Measurements from ENCODE around the gene ATXN10. TPM values are rescaled to one million over a fixed set of nuclear protein-coding genes. Genes with fewer than 3 reads are reported as not detected.
A peak's percentile ranks its signal among the peaks of the same experiment; 100 is the strongest.

ATXN10 gene
- total RNA-seq, 4 donors from 2014 or later, result 110 to 145 (median 134) TPM

DNA sequence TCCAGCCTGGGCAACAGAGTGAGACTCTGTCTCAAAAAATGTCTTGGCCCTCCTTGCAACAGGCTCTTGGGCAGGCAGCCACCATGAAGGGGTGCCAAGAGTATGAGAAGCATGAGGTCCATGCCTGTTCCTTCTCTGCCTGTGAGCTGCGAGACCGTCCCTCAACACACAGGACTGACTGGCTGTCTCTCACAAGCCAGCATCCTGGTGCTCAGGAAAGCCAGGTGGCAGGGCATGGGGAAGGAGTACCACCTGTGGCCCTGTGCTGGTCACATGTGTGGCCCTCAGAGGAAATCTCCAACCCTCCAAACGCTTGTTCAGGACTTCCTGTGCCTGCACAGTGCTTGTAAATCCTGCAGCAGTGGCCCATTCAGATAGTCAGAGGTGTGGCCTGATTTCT lies 83.2 kb downstream of the ATXN10 start:
- intact Hi-C loops (cut with DNase I), result no loop called here
- H3K36me3 ChIP-seq, result peaks cover 0 to 4% of the 10 kb centered on the region in 2 donors
- no peak overlapping the region for H3K4me3 ChIP-seq (replicated peaks in 1 of 3)
- DNase-seq, result no peak
- no peak overlapping the region for H3K27ac ChIP-seq
- no peaks in the 10 kb centered on the region for H3K4me1 ChIP-seq
- H3K9me3 ChIP-seq, result no peaks in the 10 kb centered on the region
- H3K27me3 ChIP-seq, result no peaks in the 10 kb centered on the region
- TF ChIP-seq, protein P1, sequence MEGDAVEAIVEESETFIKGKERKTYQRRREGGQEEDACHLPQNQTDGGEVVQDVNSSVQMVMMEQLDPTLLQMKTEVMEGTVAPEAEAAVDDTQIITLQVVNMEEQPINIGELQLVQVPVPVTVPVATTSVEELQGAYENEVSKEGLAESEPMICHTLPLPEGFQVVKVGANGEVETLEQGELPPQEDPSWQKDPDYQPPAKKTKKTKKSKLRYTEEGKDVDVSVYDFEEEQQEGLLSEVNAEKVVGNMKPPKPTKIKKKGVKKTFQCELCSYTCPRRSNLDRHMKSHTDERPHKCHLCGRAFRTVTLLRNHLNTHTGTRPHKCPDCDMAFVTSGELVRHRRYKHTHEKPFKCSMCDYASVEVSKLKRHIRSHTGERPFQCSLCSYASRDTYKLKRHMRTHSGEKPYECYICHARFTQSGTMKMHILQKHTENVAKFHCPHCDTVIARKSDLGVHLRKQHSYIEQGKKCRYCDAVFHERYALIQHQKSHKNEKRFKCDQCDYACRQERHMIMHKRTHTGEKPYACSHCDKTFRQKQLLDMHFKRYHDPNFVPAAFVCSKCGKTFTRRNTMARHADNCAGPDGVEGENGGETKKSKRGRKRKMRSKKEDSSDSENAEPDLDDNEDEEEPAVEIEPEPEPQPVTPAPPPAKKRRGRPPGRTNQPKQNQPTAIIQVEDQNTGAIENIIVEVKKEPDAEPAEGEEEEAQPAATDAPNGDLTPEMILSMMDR (IDR thresholded peaks at IDR 0.05), result no peak
- no peak for TF ChIP-seq POLR2A (IDR thresholded peaks at IDR 0.05)
- WGBS, 2 donors, result 53 to 93% methylated on average over 1 to 3 of the region's 3 CpGs

DNA sequence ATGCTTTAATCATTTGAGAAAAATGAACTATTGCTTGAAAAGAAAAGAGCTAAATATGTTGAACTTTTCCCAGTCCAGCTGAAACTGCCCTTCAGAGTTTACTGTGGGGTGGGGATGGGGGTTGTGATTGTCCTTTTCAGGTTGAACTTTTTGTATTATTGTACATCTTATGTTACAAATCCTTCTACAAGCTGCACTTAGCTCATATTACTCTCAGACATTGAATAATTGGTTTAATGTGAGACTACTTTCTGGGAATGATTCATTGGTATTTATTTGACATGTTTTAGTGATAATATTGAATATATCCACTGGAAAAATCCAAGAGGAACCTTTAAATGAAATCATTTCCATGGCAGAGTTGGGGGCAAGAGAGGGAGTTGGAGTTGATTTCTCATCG lies 84.9 kb downstream of the ATXN10 start:
- no peak overlapping the region for H3K4me3 ChIP-seq (replicated peaks in 1 of 3)
- WGBS, 2 donors, result 33 to 48% methylated on average over 1 of the region's 1 CpG
- H3K4me1 ChIP-seq, result no peaks in the 10 kb centered on the region
- intact Hi-C loops (cut with DNase I), result no loop called here
- H3K36me3 ChIP-seq, result peaks cover 0 to 4% of the 10 kb centered on the region in 2 donors
- no peaks in the 10 kb centered on the region for H3K9me3 ChIP-seq
- TF ChIP-seq POLR2A (IDR thresholded peaks at IDR 0.05), result no peak
- TF ChIP-seq, protein P1 (IDR thresholded peaks at IDR 0.05), result no peak
- H3K27ac ChIP-seq, result no peak overlapping the region
- H3K27me3 ChIP-seq, result no peaks in the 10 kb centered on the region
- DNase-seq, result no peak

DNA sequence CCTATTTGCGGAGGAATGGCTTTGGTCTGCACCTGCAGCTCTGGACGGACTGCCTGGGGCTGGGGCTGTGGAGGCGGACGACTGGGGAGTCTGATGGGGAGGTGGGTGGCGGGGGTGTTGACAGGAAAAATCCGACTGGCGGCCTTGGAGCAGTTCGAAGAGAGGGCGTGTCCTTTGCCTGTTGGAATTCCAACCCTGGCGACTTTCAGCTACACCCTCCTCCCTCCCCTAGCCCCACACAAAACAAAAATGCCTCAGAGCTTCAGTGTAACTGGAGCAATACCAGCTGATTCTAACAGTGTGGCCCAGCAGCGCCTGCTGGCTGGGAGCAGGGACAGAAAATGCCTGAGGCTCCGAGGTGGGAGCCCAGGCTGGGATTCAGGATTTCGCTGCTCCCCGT lies 85.4 kb downstream of the ATXN10 start:
- H3K36me3 ChIP-seq, result peaks cover 0 to 4% of the 10 kb centered on the region in 2 donors
- no peak overlapping the region for H3K27ac ChIP-seq
- DNase-seq, result peak; percentile 5 to 13
- no peaks in the 10 kb centered on the region for H3K27me3 ChIP-seq
- intact Hi-C loops (cut with DNase I), result no loop called here
- TF ChIP-seq, protein P1 (IDR thresholded peaks at IDR 0.05), result no peak
- no peak for TF ChIP-seq POLR2A (IDR thresholded peaks at IDR 0.05)
- no peaks in the 10 kb centered on the region for H3K9me3 ChIP-seq
- H3K4me3 ChIP-seq (replicated peaks in 1 of 3), result no peak overlapping the region
- WGBS, 2 donors, result 69 to 83% methylated on average over 14 of the region's 14 CpGs
- H3K4me1 ChIP-seq, result no peaks in the 10 kb centered on the region

DNA sequence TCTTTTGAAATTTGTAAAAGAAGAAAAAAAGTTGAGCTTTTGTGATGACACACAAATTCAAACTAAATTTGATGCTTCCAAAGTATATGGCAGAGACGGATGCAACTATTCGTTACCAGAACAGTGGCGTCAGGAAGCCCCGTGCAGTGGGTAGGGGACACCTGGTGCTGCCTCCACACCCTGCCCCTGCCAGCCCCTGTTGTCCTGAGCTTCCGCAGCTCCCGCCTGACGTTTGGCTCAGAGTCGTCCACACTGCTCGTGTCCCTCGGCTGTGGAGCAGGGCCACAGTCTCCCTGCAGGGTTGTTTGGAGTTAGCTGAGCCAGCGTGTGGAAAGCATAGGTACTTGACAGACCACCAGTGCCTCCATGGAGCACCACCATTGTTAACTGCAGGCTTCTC lies 86.3 kb downstream of the ATXN10 start:
- Histone ChIP-seq H3K27ac (no peak overlapping the region), H3K4me1 (no peaks in the 10 kb centered on the region)
- WGBS, 2 donors, result 86 to 95% methylated on average over 11 of the region's 11 CpGs

DNA sequence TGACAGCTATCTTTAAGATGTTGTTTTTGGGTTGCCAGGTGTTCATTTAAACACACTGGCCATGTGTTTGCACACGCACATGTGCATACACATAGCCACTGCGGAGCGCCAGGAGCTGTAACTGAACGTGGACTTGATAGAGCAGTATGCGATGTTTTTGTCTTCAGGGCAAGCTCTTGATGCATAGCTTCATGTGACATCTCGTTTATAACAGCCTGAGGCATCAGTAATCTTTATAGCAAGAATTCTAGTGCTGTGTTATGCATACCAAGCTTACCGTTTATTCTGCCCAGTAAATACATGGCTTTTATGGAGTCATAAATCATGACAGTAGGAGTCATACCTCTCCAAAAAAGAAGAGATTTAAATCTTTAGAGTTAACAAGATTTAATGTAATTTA lies 87.0 kb downstream of the ATXN10 start:
- Histone ChIP-seq H3K4me3 (replicated peaks in 1 of 3) (no peak overlapping the region), H3K9me3 (no peaks in the 10 kb centered on the region), H3K27me3 (no peaks in the 10 kb centered on the region), H3K4me1 (no peaks in the 10 kb centered on the region), H3K36me3 (peaks cover 0 to 4% of the 10 kb centered on the region in 2 donors), H3K27ac (no peak overlapping the region)
- TF ChIP-seq POLR2A (IDR thresholded peaks at IDR 0.05), result no peak
- TF ChIP-seq, protein P1 (IDR thresholded peaks at IDR 0.05), result no peak
- no peak for DNase-seq
- 91 to 94% methylated on average over 7 of the region's 7 CpGs for WGBS, 2 donors
- intact Hi-C loops (cut with DNase I), result no loop called here

More for the DNA sequence above, 86.3 kb downstream of the ATXN10 start:
- intact Hi-C loops (cut with DNase I), result no loop called here
- H3K4me3 ChIP-seq (replicated peaks in 1 of 3), result no peak overlapping the region
- TF ChIP-seq, protein P1 (IDR thresholded peaks at IDR 0.05), result no peak
- TF ChIP-seq POLR2A (IDR thresholded peaks at IDR 0.05), result no peak
- no peak for DNase-seq
- H3K36me3 ChIP-seq, result peaks cover 0 to 4% of the 10 kb centered on the region in 2 donors
- no peaks in the 10 kb centered on the region for H3K27me3 ChIP-seq
- H3K9me3 ChIP-seq, result no peaks in the 10 kb centered on the region
